HEK293 (cell line): ENCODE measurements around the gene LZIC.

Source experiments
- CTCF ChIA-PET: fragments of 350-600 bp; formaldehyde crosslinking; extraction: SDS; loops from one replicate; lab custom pipeline; 2021; ENCODE audit warnings: antibody characterized with exemption; lab: Yijun Ruan, JAX
- POLR2A ChIA-PET: fragments of 300-600 bp; formaldehyde crosslinking; extraction: SDS; loops from one replicate; lab custom pipeline; 2020; ENCODE audit warnings: antibody characterized with exemption, inconsistent platforms; lab: Yijun Ruan, JAX
- H3K27ac ChIP-seq: fragments of 200-500 bp; sonication (Bioruptor generic); 2 replicates; pipeline ENCODE4 v1.5.1; 2014; ENCODE audit warnings: low read depth, low read length, control low read depth, inconsistent platforms; ENCODE audit errors: extremely low read depth
- H3K36me3 ChIP-seq, 2 experiments: fragments of 200-500 bp in 1 of 2; sonication (Bioruptor generic) in 1 of 2; 1 replicate in 1 of 2; 2 replicates in 1 of 2; pipeline ENCODE4 v1.5.1; 2014 to 2017; ENCODE audit warnings: inconsistent platforms in 2 of 2, low read length in 2 of 2; ENCODE audit not compliant: control insufficient read depth in 2 of 2, insufficient read depth in 1 of 2
- H3K4me1 ChIP-seq: fragments of 200-500 bp; sonication (Bioruptor generic); 2 replicates; pipeline ENCODE4 v1.5.1; 2014; ENCODE audit warnings: mild to moderate bottlenecking, low read length, inconsistent platforms; ENCODE audit not compliant: control insufficient read depth, insufficient read depth
- H3K4me3 ChIP-seq: 2 replicates; pipeline ENCODE4 v1.5.1; 2011; ENCODE audit warnings: low read depth, mild to moderate bottlenecking, control low read depth, low read length, moderate library complexity
- H3K9me3 ChIP-seq: fragments of 200-500 bp; sonication (Bioruptor generic); 2 replicates; pipeline ENCODE4 v1.5.1; 2014; ENCODE audit warnings: low read depth, low read length, inconsistent platforms; ENCODE audit not compliant: control insufficient read depth, insufficient read depth
- GLIS1 ChIP-seq: fragments of 450-650 bp; formaldehyde crosslinking; IDR thresholded peaks from 2 replicates; pipeline ENCODE4 v1.5.1; 2016; ENCODE audit warnings: missing biosample characterization, missing genetic modification characterization
- OSR2 ChIP-seq: fragments of 450-650 bp; formaldehyde crosslinking; IDR thresholded peaks from 2 replicates; pipeline ENCODE4 v1.5.1; 2016; ENCODE audit warnings: missing biosample characterization, missing genetic modification characterization
- ZNF133 ChIP-seq: fragments of 450-650 bp; formaldehyde crosslinking; IDR thresholded peaks from 2 replicates; pipeline ENCODE4 v1.5.1; 2016; ENCODE audit warnings: missing biosample characterization, missing genetic modification characterization
- ZNF169 ChIP-seq: fragments of 450-650 bp; formaldehyde crosslinking; IDR thresholded peaks from 2 replicates; pipeline ENCODE4 v1.5.1; 2016; ENCODE audit warnings: missing biosample characterization, missing genetic modification characterization
- ZNF184 ChIP-seq: fragments of 450-650 bp; IDR thresholded peaks from 2 replicates; pipeline ENCODE4 v1.5.1; 2018; ENCODE audit warnings: missing biosample characterization, mild to moderate bottlenecking, missing genetic modification characterization
- ZNF211 ChIP-seq: fragments of 450-650 bp; formaldehyde crosslinking; IDR thresholded peaks from 2 replicates; pipeline ENCODE4 v1.5.1; 2016; ENCODE audit warnings: low read depth, missing biosample characterization, missing genetic modification characterization
- ZNF311 ChIP-seq: fragments of 450-650 bp; formaldehyde crosslinking; IDR thresholded peaks from 2 replicates; pipeline ENCODE4 v1.5.1; 2017; ENCODE audit warnings: missing biosample characterization, missing genetic modification characterization, borderline replicate concordance
- ZNF324 ChIP-seq: fragments of 450-650 bp; formaldehyde crosslinking; IDR thresholded peaks from 2 replicates; pipeline ENCODE4 v1.5.1; 2016; ENCODE audit warnings: missing biosample characterization, missing genetic modification characterization
- ZNF335 ChIP-seq: fragments of 450-650 bp; formaldehyde crosslinking; conservative IDR thresholded peaks from 2 replicates; pipeline ENCODE4 v1.5.1; 2016; ENCODE audit warnings: missing biosample characterization, missing genetic modification characterization
- ZNF354C ChIP-seq: fragments of 450-650 bp; formaldehyde crosslinking; IDR thresholded peaks from 2 replicates; pipeline ENCODE4 v1.5.1; 2016; ENCODE audit warnings: missing biosample characterization, missing genetic modification characterization, low read depth, borderline replicate concordance
- ZNF530 ChIP-seq: fragments of 450-650 bp; formaldehyde crosslinking; IDR thresholded peaks from 2 replicates; pipeline ENCODE4 v1.5.1; 2016; ENCODE audit warnings: low read depth, missing biosample characterization, missing genetic modification characterization
- ZNF555 ChIP-seq: fragments of 450-650 bp; formaldehyde crosslinking; conservative IDR thresholded peaks from 2 replicates; pipeline ENCODE4 v1.5.1; 2017; ENCODE audit warnings: missing biosample characterization, mild to moderate bottlenecking, missing genetic modification characterization, inconsistent platforms
- ZNF580 ChIP-seq: fragments of 450-650 bp; formaldehyde crosslinking; IDR thresholded peaks from 2 replicates; pipeline ENCODE4 v1.5.1; 2016; ENCODE audit warnings: missing biosample characterization, missing genetic modification characterization
- ZNF677 ChIP-seq: fragments of 450-650 bp; IDR thresholded peaks from 2 replicates; pipeline ENCODE4 v1.5.0; 2018; ENCODE audit warnings: missing biosample characterization, mild to moderate bottlenecking, missing genetic modification characterization, moderate library complexity
- ZNF76 ChIP-seq: fragments of 450-650 bp; formaldehyde crosslinking; IDR thresholded peaks from 2 replicates; pipeline ENCODE4; 2016; ENCODE audit warnings: low read depth, missing biosample characterization, missing genetic modification characterization, borderline replicate concordance
- ZXDB ChIP-seq: fragments of 450-650 bp; formaldehyde crosslinking; IDR thresholded peaks from 2 replicates; pipeline ENCODE4 v1.5.1; 2016; ENCODE audit warnings: missing biosample characterization, missing genetic modification characterization
- TF ChIP-seq, protein P1 (sequence below): fragments of 450-650 bp; formaldehyde crosslinking; IDR thresholded peaks from 2 replicates; pipeline ENCODE4; 2016; ENCODE audit warnings: missing biosample characterization, missing genetic modification characterization
- TF ChIP-seq, protein P2 (sequence below): fragments of 450-650 bp; formaldehyde crosslinking; IDR thresholded peaks from 2 replicates; pipeline ENCODE4 v1.5.1; 2016; ENCODE audit warnings: missing biosample characterization, missing genetic modification characterization

LZIC gene

DNA sequence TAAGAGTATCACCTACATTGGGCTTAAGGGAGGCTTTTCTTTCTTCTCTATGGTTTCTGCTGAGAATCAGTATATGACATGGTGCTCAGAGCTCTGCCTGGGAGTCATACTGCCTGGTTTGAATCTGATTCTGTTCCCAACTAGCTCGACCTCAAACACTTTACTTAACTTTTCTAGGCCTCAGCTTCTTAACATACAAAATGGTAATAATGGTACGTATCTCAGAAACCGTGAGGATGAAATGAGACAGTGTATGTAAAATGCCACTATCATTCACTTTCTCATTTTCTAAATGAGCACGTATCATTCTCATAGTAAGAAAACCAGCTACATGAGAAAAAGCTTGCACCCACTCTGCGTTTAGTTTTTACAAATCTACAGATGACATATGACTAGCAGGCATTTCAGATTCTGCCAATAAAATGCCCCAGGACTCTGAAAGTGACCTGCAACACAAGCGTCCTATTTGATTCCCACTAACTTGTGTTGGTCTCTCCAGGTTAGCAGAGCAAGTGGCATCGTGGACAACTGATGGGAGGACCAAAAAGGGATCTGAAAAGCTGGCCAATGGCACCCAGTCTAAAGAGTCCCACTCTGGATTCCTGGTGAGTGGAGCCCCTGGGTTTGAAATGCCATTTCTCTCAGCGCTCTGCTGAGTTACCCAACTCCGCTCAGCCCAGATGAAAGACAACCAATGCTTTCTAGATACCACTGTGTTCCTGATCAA lies 39.2 kb downstream of the LZIC start:
- Histone ChIP-seq H3K4me3 (no peak overlapping the region), H3K9me3 (no peaks in the 10 kb centered on the region), H3K4me1 (0 out of 2 replicates have a peak, but pooled peaks cover 1% of the 10 kb centered on the region), H3K36me3 (no peaks in the 10 kb centered on the region), H3K27ac (no peak overlapping the region)
- POLR2A ChIA-PET: interaction anchor here (0.6 to 0.7 kb wide), 2 partner anchors 13 to 25 kb away, joined by 3 to 8 read pairs; no protein-coding TSS in a partner anchor
- TF ChIP-seq ZNF133 (tag by site-specific recombination): no peak
- TF ChIP-seq, protein P1, sequence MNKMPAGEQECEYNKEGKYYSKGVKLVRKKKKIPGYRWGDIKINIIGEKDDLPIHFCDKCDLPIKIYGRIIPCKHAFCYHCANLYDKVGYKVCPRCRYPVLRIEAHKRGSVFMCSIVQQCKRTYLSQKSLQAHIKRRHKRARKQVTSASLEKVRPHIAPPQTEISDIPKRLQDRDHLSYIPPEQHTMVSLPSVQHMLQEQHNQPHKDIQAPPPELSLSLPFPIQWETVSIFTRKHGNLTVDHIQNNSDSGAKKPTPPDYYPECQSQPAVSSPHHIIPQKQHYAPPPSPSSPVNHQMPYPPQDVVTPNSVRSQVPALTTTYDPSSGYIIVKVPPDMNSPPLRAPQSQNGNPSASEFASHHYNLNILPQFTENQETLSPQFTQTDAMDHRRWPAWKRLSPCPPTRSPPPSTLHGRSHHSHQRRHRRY (tag by site-specific recombination): no peak
- CTCF ChIA-PET: interaction anchor here (0.9 to 1.4 kb wide), 4 partner anchors 10 to 47 kb away, joined by 3 to 4 read pairs (median 4); no protein-coding TSS in a partner anchor

- H3K27ac ChIP-seq: no peak overlapping the region
- CTCF ChIA-PET: interaction anchor here (0.6 kb wide), 1 partner anchor 640 kb away, joined by 3 read pairs; no protein-coding TSS in a partner anchor
- no peaks in the 10 kb centered on the region for H3K9me3 ChIP-seq
- no peak overlapping the region for H3K4me3 ChIP-seq
- TF ChIP-seq ZNF530 (tag by site-specific recombination) (no peak), ZNF354C (tag by site-specific recombination) (no peak), ZNF580 (tag by site-specific recombination) (no peak), ZNF335 (no peak), ZNF169 (tag by site-specific recombination) (no peak), ZNF184 (tag by site-specific recombination) (no peak), ZXDB (tag by site-specific recombination) (no peak), GLIS1 (tag by site-specific recombination) (no peak), ZNF555 (tag by site-specific recombination) (no peak), ZNF211 (tag by site-specific recombination) (no peak), ZNF324 (no peak), OSR2 (tag by site-specific recombination) (no peak), ZNF677 (tag by site-specific recombination) (no peak), ZNF311 (tag by site-specific recombination) (no peak), ZNF76 (tag by site-specific recombination) (no peak)
- TF ChIP-seq, protein P2, sequence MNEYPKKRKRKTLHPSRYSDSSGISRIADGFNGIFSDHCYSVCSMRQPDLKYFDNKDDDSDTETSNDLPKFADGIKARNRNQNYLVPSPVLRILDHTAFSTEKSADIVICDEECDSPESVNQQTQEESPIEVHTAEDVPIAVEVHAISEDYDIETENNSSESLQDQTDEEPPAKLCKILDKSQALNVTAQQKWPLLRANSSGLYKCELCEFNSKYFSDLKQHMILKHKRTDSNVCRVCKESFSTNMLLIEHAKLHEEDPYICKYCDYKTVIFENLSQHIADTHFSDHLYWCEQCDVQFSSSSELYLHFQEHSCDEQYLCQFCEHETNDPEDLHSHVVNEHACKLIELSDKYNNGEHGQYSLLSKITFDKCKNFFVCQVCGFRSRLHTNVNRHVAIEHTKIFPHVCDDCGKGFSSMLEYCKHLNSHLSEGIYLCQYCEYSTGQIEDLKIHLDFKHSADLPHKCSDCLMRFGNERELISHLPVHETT (tag by site-specific recombination): no peak
- TF ChIP-seq, all 188 proteins: peak for 0
- no peaks in the 10 kb centered on the region; a peak in 1 of 3 replicates for H3K36me3 ChIP-seq
- no peaks in the 10 kb centered on the region for H3K4me1 ChIP-seq
- POLR2A ChIA-PET: interaction anchor here (0.6 kb wide), 1 partner anchor 17 kb away, joined by 3 read pairs; no protein-coding TSS in a partner anchor
Observed at GRCh38 chr1:9902060-9902452, 41.1 kb downstream of the LZIC start.
